Measurements from ENCODE around the gene INIP.
"Not testable (repeated sequence)": the region's sequence is repeated elsewhere in the genome, so short reads cannot be mapped to it uniquely, and the experiment has no call there.

INIP gene

GRCh38 chr9:112680731-112681402 lies 37.0 kb downstream of the INIP start:
- TF ChIP-seq CTCF (IDR thresholded peaks at IDR 0.05; ENCODE audit: low read depth, low read length, missing control alignments) = no peak
- no peak for DNase-seq (ENCODE audit: low read depth)
- H3K4me3 ChIP-seq (ENCODE audit: low read depth, low read length) = no peak overlapping the region

GRCh38 chr9:112677040-112677439 lies 40.9 kb downstream of the INIP start:
- TF ChIP-seq CTCF (IDR thresholded peaks at IDR 0.05; ENCODE audit: low read depth, low read length, missing control alignments) = no peak
- DNase-seq (ENCODE audit: low read depth) = no peak
- no peak overlapping the region for H3K4me3 ChIP-seq (ENCODE audit: low read depth, low read length)

GRCh38 chr9:112673221-112673620 lies 44.7 kb downstream of the INIP start:
- H3K4me3 ChIP-seq (ENCODE audit: low read depth, low read length); DNase-seq (ENCODE audit: low read depth): not testable (repeated sequence)

GRCh38 chr9:112670991-112671625 lies 46.8 kb downstream of the INIP start:
- TF ChIP-seq CTCF (IDR thresholded peaks at IDR 0.05; ENCODE audit: low read depth, low read length, missing control alignments) = no peak
- DNase-seq (ENCODE audit: low read depth) = no peak
- H3K4me3 ChIP-seq (ENCODE audit: low read depth, low read length) = no peak overlapping the region

- no peak for TF ChIP-seq CTCF (IDR thresholded peaks at IDR 0.05; ENCODE audit: low read depth, low read length, missing control alignments)
- DNase-seq (ENCODE audit: low read depth) = no peak
- no peak overlapping the region for H3K4me3 ChIP-seq (ENCODE audit: low read depth, low read length)
Measured at GRCh38 chr9:112669326-112669725, 48.6 kb downstream of the INIP start.

GRCh38 chr9:112665347-112665746 lies 52.6 kb downstream of the INIP start:
- H3K4me3 ChIP-seq (ENCODE audit: low read depth, low read length) = no peak overlapping the region
- peak; percentile 26 for TF ChIP-seq CTCF (IDR thresholded peaks at IDR 0.05; ENCODE audit: low read depth, low read length, missing control alignments)
- DNase-seq (ENCODE audit: low read depth) = no peak

- no peak overlapping the region for H3K4me3 ChIP-seq (ENCODE audit: low read depth, low read length)
- DNase-seq (ENCODE audit: low read depth) = no peak
- TF ChIP-seq CTCF (IDR thresholded peaks at IDR 0.05; ENCODE audit: low read depth, low read length, missing control alignments) = no peak
Measured at GRCh38 chr9:112664531-112664930, 53.4 kb downstream of the INIP start.
